ENCODE data around the gene EXOC3L4.
A peak's percentile ranks its signal among the peaks of the same experiment; 100 is the strongest.

EXOC3L4 gene

DNA sequence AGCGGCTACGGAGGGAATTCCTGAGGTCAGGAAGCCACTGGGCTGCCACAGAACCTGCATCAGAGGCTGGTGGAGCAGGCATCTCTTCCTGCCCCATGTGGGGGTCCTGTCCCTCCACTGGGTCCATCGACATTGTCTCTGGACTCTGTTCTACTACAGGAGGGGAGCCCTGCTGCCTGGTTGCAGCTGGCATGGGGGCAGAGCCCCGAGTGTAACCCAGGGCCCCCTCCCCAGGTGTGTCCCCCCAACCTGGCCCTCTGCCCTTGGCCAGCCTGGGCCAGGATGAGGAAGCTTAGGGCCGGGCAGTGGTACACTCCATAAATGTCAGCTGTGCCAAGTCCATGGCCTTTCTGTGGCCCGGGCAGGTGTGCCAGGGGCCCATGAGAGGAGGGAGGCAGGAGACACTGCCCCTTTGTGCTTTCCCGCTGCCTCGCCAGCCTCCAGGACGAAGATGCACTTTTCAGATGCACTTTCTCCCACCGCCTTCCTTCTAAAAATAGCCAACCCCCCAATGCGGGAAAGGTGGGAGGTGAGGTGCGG lies 4.0 kb upstream of the EXOC3L4 start:
- Histone ChIP-seq H3K9me3 (ENCODE audit: control insufficient read depth, insufficient read depth, low read depth, low read length) (no peaks in the 10 kb centered on the region), H3K4me1 (ENCODE audit: control insufficient read depth, insufficient read depth, low read length) (no peaks in the 10 kb centered on the region; the same call in 1 of the 2 replicates), H3K36me3 (ENCODE audit: control insufficient read depth in 2 of 2, insufficient read depth in 1 of 2, low read length in 2 of 2) (no peaks in the 10 kb centered on the region), H3K27ac (ENCODE audit: extremely low read depth, low read depth, low read length) (no peak overlapping the region), H3K4me3 (ENCODE audit: low read depth, low read length) (no peak overlapping the region)
- ChIA-PET POLR2A (no interaction called here), CTCF (interaction anchor here (0.5 to 2.1 kb wide), 5 partner anchors 15 to 405 kb away, joined by 3 to 7 read pairs (median 3); no protein-coding TSS in a partner anchor)
- TF ChIP-seq, protein P1, sequence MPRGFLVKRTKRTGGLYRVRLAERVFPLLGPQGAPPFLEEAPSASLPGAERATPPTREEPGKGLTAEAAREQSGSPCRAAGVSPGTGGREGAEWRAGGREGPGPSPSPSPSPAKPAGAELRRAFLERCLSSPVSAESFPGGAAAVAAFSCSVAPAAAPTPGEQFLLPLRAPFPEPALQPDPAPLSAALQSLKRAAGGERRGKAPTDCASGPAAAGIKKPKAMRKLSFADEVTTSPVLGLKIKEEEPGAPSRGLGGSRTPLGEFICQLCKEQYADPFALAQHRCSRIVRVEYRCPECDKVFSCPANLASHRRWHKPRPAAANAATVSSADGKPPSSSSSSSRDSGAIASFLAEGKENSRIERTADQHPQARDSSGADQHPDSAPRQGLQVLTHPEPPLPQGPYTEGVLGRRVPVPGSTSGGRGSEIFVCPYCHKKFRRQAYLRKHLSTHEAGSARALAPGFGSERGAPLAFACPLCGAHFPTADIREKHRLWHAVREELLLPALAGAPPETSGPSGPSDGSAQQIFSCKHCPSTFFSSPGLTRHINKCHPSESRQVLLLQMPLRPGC (tag by site-specific recombination; IDR thresholded peaks at IDR 0.05), result no peak
- no peak for TF ChIP-seq ZNF624 (tag by site-specific recombination; IDR thresholded peaks at IDR 0.05)
- TF ChIP-seq ZNF37A (tag by site-specific recombination; IDR thresholded peaks at IDR 0.05), result no peak
- no peak for TF ChIP-seq ZNF335 (tag by site-specific recombination; conservative IDR thresholded peaks at IDR 0.05)
- no peak for TF ChIP-seq ZNF274 (IDR thresholded peaks at IDR 0.05; ENCODE audit: low read length)
- no peak for TF ChIP-seq ZNF274 (tag by site-specific recombination; IDR thresholded peaks at IDR 0.05; ENCODE audit: borderline replicate concordance)
- TF ChIP-seq, protein P2, sequence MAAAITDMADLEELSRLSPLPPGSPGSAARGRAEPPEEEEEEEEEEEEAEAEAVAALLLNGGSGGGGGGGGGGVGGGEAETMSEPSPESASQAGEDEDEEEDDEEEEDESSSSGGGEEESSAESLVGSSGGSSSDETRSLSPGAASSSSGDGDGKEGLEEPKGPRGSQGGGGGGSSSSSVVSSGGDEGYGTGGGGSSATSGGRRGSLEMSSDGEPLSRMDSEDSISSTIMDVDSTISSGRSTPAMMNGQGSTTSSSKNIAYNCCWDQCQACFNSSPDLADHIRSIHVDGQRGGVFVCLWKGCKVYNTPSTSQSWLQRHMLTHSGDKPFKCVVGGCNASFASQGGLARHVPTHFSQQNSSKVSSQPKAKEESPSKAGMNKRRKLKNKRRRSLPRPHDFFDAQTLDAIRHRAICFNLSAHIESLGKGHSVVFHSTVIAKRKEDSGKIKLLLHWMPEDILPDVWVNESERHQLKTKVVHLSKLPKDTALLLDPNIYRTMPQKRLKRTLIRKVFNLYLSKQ (tag by site-specific recombination; IDR thresholded peaks at IDR 0.05; ENCODE audit: borderline replicate concordance), result no peak
- TF ChIP-seq ZNF558 (tag by site-specific recombination; IDR thresholded peaks at IDR 0.05), result no peak
- no peak for TF ChIP-seq ZNF510 (tag by site-specific recombination; IDR thresholded peaks at IDR 0.05; ENCODE audit: insufficient replicate concordance)

DNA sequence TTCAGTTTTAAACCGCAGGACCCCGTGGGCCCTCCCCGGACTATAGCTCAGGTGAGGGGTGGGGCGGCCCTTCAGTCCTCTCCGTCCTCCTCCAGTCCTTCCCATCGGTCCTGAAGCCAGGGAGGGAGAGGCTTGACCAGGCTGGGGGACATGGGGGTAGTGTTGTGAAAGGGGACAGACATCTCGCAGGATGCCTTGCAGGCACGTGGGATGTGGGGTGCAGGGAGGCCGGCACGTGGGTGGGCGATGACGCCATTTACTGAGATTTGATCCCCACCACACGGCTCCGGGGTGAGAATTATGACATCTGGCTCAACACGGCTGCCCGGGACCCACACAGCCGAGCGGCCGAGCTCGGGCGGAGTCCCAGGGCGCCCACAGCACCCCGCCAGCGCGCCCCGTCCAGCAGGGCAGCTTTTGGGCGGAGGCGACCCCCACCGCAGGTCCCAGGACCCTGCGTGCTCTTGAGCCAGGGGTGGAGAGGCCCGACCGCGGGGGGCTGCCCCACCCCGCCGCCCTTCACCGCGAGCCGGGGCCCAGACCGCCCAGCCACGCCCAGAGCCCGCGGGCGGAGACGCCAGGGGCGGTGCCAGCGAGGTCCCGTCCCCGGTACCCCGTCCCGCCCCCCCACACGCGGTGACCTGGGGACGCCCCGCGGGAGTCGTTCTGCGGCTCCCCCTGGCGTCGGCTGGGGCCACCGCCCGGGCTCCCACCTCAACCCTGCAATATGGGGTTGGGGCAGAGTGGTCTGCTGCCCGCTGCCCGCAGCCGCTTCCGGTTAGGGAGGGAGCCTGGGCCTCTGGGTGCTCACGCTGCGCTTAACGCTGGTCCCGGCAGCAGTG lies 3.3 kb upstream of the EXOC3L4 start:
- Histone ChIP-seq H3K36me3 (ENCODE audit: control insufficient read depth in 2 of 2, insufficient read depth in 1 of 2, low read length in 2 of 2) (no peaks in the 10 kb centered on the region), H3K27ac (ENCODE audit: extremely low read depth, low read depth, low read length) (peak overlapping the region; percentile 53; the same call in 1 of the 2 replicates), H3K4me3 (ENCODE audit: low read depth, low read length) (peak overlapping the region; percentile 16), H3K4me1 (ENCODE audit: control insufficient read depth, insufficient read depth, low read length) (no peaks in the 10 kb centered on the region; the same call in 1 of the 2 replicates), H3K9me3 (ENCODE audit: control insufficient read depth, insufficient read depth, low read depth, low read length) (no peaks in the 10 kb centered on the region)
- ChIA-PET POLR2A (no interaction called here), CTCF (interaction anchor here (0.5 to 2.1 kb wide), 6 partner anchors 8 to 405 kb away, joined by 3 to 7 read pairs (median 4); partner anchors contain the start of gene LBHD2)
- TF ChIP-seq ZNF2 (tag by site-specific recombination; IDR thresholded peaks at IDR 0.05), result no peak
- TF ChIP-seq, protein P3, sequence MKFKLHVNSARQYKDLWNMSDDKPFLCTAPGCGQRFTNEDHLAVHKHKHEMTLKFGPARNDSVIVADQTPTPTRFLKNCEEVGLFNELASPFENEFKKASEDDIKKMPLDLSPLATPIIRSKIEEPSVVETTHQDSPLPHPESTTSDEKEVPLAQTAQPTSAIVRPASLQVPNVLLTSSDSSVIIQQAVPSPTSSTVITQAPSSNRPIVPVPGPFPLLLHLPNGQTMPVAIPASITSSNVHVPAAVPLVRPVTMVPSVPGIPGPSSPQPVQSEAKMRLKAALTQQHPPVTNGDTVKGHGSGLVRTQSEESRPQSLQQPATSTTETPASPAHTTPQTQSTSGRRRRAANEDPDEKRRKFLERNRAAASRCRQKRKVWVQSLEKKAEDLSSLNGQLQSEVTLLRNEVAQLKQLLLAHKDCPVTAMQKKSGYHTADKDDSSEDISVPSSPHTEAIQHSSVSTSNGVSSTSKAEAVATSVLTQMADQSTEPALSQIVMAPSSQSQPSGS (tag by site-specific recombination; IDR thresholded peaks at IDR 0.05; ENCODE audit: low read depth), result no peak
- no peak for TF ChIP-seq ZSCAN30 (tag by site-specific recombination; IDR thresholded peaks at IDR 0.05)
- TF ChIP-seq KLF1 (tag by site-specific recombination; IDR thresholded peaks at IDR 0.05), result peak; percentile 87
- 0 out of 2 replicates have a peak, but pooled peaks have one; percentile 31 for TF ChIP-seq ZNF777 (tag by site-specific recombination; IDR thresholded peaks at IDR 0.05; ENCODE audit: borderline replicate concordance)
- TF ChIP-seq, protein P4, sequence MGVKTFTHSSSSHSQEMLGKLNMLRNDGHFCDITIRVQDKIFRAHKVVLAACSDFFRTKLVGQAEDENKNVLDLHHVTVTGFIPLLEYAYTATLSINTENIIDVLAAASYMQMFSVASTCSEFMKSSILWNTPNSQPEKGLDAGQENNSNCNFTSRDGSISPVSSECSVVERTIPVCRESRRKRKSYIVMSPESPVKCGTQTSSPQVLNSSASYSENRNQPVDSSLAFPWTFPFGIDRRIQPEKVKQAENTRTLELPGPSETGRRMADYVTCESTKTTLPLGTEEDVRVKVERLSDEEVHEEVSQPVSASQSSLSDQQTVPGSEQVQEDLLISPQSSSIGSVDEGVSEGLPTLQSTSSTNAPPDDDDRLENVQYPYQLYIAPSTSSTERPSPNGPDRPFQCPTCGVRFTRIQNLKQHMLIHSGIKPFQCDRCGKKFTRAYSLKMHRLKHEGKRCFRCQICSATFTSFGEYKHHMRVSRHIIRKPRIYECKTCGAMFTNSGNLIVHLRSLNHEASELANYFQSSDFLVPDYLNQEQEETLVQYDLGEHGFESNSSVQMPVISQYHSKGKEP (tag by site-specific recombination; IDR thresholded peaks at IDR 0.05), result no peak
- TF ChIP-seq, protein P5, sequence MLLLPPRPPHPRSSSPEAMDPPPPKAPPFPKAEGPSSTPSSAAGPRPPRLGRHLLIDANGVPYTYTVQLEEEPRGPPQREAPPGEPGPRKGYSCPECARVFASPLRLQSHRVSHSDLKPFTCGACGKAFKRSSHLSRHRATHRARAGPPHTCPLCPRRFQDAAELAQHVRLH (tag by site-specific recombination; IDR thresholded peaks at IDR 0.05), result no peak
- no peak for TF ChIP-seq ZNF529 (tag by site-specific recombination; IDR thresholded peaks at IDR 0.05; ENCODE audit: insufficient replicate concordance)
- TF ChIP-seq, protein P6, sequence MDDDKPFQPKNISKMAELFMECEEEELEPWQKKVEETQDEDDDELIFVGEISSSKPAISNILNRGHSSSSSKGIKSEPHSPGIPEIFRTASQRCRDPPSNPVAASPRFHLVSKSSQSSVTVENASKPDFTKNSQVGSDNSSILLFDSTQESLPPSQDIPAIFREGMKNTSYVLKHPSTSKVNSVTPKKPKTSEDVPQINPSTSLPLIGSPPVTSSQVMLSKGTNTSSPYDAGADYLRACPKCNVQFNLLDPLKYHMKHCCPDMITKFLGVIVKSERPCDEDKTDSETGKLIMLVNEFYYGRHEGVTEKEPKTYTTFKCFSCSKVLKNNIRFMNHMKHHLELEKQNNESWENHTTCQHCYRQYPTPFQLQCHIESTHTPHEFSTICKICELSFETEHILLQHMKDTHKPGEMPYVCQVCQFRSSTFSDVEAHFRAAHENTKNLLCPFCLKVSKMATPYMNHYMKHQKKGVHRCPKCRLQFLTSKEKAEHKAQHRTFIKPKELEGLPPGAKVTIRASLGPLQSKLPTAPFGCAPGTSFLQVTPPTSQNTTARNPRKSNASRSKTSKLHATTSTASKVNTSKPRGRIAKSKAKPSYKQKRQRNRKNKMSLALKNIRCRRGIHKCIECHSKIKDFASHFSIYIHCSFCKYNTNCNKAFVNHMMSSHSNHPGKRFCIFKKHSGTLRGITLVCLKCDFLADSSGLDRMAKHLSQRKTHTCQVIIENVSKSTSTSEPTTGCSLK (tag by site-specific recombination; IDR thresholded peaks at IDR 0.05), result no peak
- 0 out of 2 replicates have a peak, but pooled peaks have one; percentile 16 for TF ChIP-seq BCL11B (tag by site-specific recombination; IDR thresholded peaks at IDR 0.05; ENCODE audit: low read depth)
- TF ChIP-seq ZNF24 (tag by site-specific recombination; IDR thresholded peaks at IDR 0.05), result 0 out of 2 replicates have a peak, but pooled peaks have one; percentile 18
- TF ChIP-seq ZIC2 (tag by site-specific recombination; IDR thresholded peaks at IDR 0.05), result peak; percentile 53; the same call in 1 of the 2 replicates
- TF ChIP-seq HOXA7 (CRISPR knock-in tag; IDR thresholded peaks at IDR 0.05; ENCODE audit: borderline replicate concordance), result no peak
- no peak for TF ChIP-seq ZNF514 (tag by site-specific recombination; IDR thresholded peaks at IDR 0.05)
- no peak for TF ChIP-seq ZNF239 (tag by site-specific recombination; IDR thresholded peaks at IDR 0.05)
